ENCODE data around the gene FUOM. TPM values are rescaled to one million over a fixed set of nuclear protein-coding genes. Genes with fewer than 3 reads are reported as not detected.

The FUOM gene
- total RNA-seq, 1 experiment from 2014 or later: 41.8 TPM

DNA sequence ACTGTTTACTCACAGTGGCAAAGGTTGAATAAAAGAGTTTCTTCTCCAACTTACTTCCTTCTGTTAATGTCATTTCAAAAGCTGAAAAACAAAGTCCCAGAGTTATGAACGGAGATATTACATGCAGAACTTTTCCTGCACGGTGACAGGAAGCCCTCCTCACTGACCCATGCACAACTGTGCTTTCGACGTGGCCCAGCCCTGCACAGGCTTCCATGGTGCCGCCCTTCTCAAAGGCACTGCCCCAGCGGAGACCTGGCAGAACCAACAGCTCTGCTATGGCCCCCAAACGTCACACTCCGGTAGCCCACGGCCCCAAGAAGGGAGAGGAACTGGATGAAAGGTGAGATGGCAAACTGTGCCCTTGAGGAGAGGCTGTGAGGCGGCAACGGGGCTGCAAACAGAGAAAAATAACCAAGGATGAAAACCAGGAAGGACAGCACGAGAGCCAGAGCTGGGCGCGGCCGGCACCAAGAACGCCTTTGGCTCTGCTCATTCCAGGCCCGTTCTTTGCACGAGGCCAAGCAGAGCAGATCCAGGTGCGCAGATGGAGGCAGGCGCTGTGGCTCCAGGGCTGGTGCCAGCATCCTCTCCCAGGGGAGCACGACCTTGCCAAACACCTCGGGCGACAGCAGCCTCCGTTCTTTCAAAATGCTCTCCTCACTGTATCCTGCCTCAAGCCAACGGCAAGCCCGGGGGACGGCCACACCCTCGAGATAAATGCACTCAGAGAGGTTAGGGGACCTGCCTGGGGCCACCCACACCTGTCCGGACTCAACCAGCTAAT is 7.0 kb upstream of the FUOM start:
- Histone ChIP-seq H2AFZ (ENCODE audit: low read length) (no peak overlapping the region), H3K79me2 (ENCODE audit: insufficient read depth, low read length) (no peaks in the 10 kb centered on the region), H2AK5ac (ENCODE audit: insufficient read length, low read length) (no peak overlapping the region), H3K9me3 (ENCODE audit: control insufficient read depth, low read depth, low read length) (no peaks in the 10 kb centered on the region), H4K20me1 (ENCODE audit: control insufficient read depth, insufficient read depth, insufficient read length) (no peaks in the 10 kb centered on the region), H2BK120ac (ENCODE audit: low read depth, low read length, poor library complexity, severe bottlenecking) (no peak overlapping the region), H3K79me1 (ENCODE audit: insufficient read depth, low read depth, low read length, poor library complexity, severe bottlenecking) (no peaks in the 10 kb centered on the region), H4K8ac (replicated peaks; ENCODE audit: insufficient read length, low read depth, low read length) (no peak overlapping the region), H3K4ac (ENCODE audit: low read depth, low read length) (no peak overlapping the region), H3K4me1 (ENCODE audit: insufficient read depth, low read length) (no peaks in the 10 kb centered on the region), H2BK20ac (ENCODE audit: low read depth, low read length, poor library complexity, severe bottlenecking) (no peak overlapping the region), H2BK5ac (ENCODE audit: insufficient read length, low read length) (no peak overlapping the region), H2BK12ac (ENCODE audit: insufficient read length, low read depth, low read length) (no peak overlapping the region), H3K14ac (ENCODE audit: insufficient read depth, low read length) (no peak overlapping the region), H2BK15ac (ENCODE audit: low read depth, low read length) (no peak overlapping the region), H3K27ac (ENCODE audit: insufficient read length, low read depth, low read length) (no peak overlapping the region), H3K23me2 (ENCODE audit: insufficient read length, low read depth, low read length, poor library complexity, severe bottlenecking) (no peaks in the 10 kb centered on the region), H3K56ac (ENCODE audit: insufficient read length, low read depth, low read length) (no peak overlapping the region), H3K23ac (ENCODE audit: insufficient read length, low read depth, low read length) (no peak overlapping the region), H3T11ph (ENCODE audit: low read length) (no peak overlapping the region), H4K5ac (ENCODE audit: insufficient read length, low read depth, low read length) (no peak overlapping the region), H3K27me3 (ENCODE audit: insufficient read depth, low read length) (no peaks in the 10 kb centered on the region; the same call in 1 of the 2 replicates), H3K9ac (ENCODE audit: extremely low read depth, insufficient read length, low read length) (no peak overlapping the region), H3K18ac (ENCODE audit: insufficient read length, low read depth, low read length) (no peak overlapping the region), H4K91ac (ENCODE audit: insufficient read length, low read depth, low read length) (no peak overlapping the region), H3K4me2 (ENCODE audit: insufficient read depth, insufficient read length, low read length) (no peak overlapping the region)
- Mint-ChIP-seq H3K36me3 (ENCODE audit: insufficient read depth in 1 of 3, low read depth in 3 of 3) (peaks cover 35 to 67% (median 65%) of the 10 kb centered on the region in 3 experiments; a peak in 6 of 7 replicates), H3K27ac (no peak overlapping the region), H3K27me3 (ENCODE audit: low read depth) (peaks cover 12% of the 10 kb centered on the region), H3K4me1 (peaks cover 0 to 2% of the 10 kb centered on the region in 2 experiments; a peak in 1 of 4 replicates), H3K4me3 (no peak overlapping the region), H3K9me3 (no peaks in the 10 kb centered on the region)
- TF ChIP-seq CTCF (conservative IDR thresholded peaks at IDR 0.05): no peak
- DNase-seq: no peak
- WGBS (ENCODE audit: extremely low coverage, insufficient read length, low lambda C conversion rate): no CpG with 5 or more reads among the region's 29 CpGs
